IMR-90 (cell line): ENCODE measurements around the gene CRY2. TPM values are rescaled to one million over a fixed set of nuclear protein-coding genes. Genes with fewer than 3 reads are reported as not detected.

Experiments used
- ATAC-seq: fragments of 200-7000 bp; cut with Tn5 transposase; 2 replicates; pipeline ENCODE4 v1.9.1; 2020; ENCODE audit warnings: low read depth, mild to moderate bottlenecking, moderate library complexity
- BruUV-seq: library from RNA; stranded (reverse); fragments of 400-500 nt; replicated peaks from 2 replicates; lab custom pipeline; 2021; lab: Mats Ljungman, UMichigan
- CTCF ChIA-PET: fragments of 300-600 bp; formaldehyde crosslinking; extraction: SDS; loops from one replicate; lab custom pipeline; 2021; ENCODE audit warnings: antibody characterized with exemption; lab: Yijun Ruan, JAX
- POLR2A ChIA-PET: fragments of 300-600 bp; sonication (Branson Sonifier 250); formaldehyde crosslinking; loops from one replicate; lab custom pipeline; 2022; ENCODE audit warnings: antibody characterized with exemption; ENCODE audit not compliant: unreplicated experiment; lab: Charles Lee
- DNase-seq: peaks from one replicate; pipeline ENCODE4 v3.0.0; 2013
- H2AFZ ChIP-seq: replicated peaks from 2 replicates; pipeline ENCODE3; 2013; ENCODE audit warnings: low read length, mild to moderate bottlenecking; ENCODE audit not compliant: poor library complexity
- H2AK5ac ChIP-seq: 2 replicates; pipeline ENCODE4 v1.6.1; 2013; ENCODE audit warnings: low read depth, low read length, inconsistent platforms
- H2AK9ac ChIP-seq: replicated peaks from 2 replicates; pipeline ENCODE3; 2013; ENCODE audit warnings: mild to moderate bottlenecking, low read depth, low read length, moderate library complexity; ENCODE audit not compliant: poor library complexity
- H2BK120ac ChIP-seq: 2 replicates; pipeline ENCODE4 v1.6.1; 2013; ENCODE audit warnings: low read depth, low read length, inconsistent platforms
- H2BK15ac ChIP-seq: 3 replicates; pipeline ENCODE4 v1.6.1; 2013; ENCODE audit warnings: low read depth, low read length, inconsistent platforms
- H2BK20ac ChIP-seq: 2 replicates; pipeline ENCODE4 v1.6.1; 2013; ENCODE audit warnings: low read depth, mild to moderate bottlenecking, inconsistent platforms, low read length, moderate library complexity
- H2BK5ac ChIP-seq: 2 replicates; pipeline ENCODE4 v1.6.1; 2013; ENCODE audit warnings: mild to moderate bottlenecking, low read depth, low read length, inconsistent platforms; ENCODE audit not compliant: poor library complexity, severe bottlenecking
- H3K14ac ChIP-seq: replicated peaks from 2 replicates; pipeline ENCODE4 v1.6.1; 2013; ENCODE audit warnings: low read depth, low read length, inconsistent platforms
- H3K18ac ChIP-seq: 2 replicates; pipeline ENCODE4 v1.6.1; 2013; ENCODE audit warnings: low read depth, low read length, control low read depth
- H3K23ac ChIP-seq: 2 replicates; pipeline ENCODE4 v1.6.1; 2013; ENCODE audit warnings: low read depth, low read length, inconsistent platforms
- H3K27ac ChIP-seq: 2 replicates; pipeline ENCODE4 v1.5.1; 2013; ENCODE audit warnings: mild to moderate bottlenecking, control low read depth, low read length; ENCODE audit not compliant: insufficient read depth
- H3K27me3 ChIP-seq: 2 replicates; pipeline ENCODE4 v1.6.1; 2013; ENCODE audit warnings: low read length; ENCODE audit not compliant: control insufficient read depth, insufficient read depth
- H3K36me3 ChIP-seq: 2 replicates; pipeline ENCODE4 v1.6.1; 2013; ENCODE audit warnings: low read length, mixed read lengths; ENCODE audit not compliant: control insufficient read depth, insufficient read depth
- H3K4ac ChIP-seq: 2 replicates; pipeline ENCODE4 v1.6.1; 2013; ENCODE audit warnings: low read depth, low read length, inconsistent platforms
- H3K4me1 ChIP-seq: 2 replicates; pipeline ENCODE4 v1.6.1; 2013; ENCODE audit warnings: low read length, mixed read lengths; ENCODE audit not compliant: control insufficient read depth, insufficient read depth
- H3K4me2 ChIP-seq: 2 replicates; pipeline ENCODE4 v1.6.1; 2013; ENCODE audit warnings: low read depth, mild to moderate bottlenecking, control low read depth, low read length, moderate library complexity
- H3K4me3 ChIP-seq: 2 replicates; pipeline ENCODE4 v1.5.1; 2013; ENCODE audit warnings: low read depth, mild to moderate bottlenecking, control low read depth, low read length, moderate library complexity; ENCODE audit not compliant: insufficient read depth
- H3K56ac ChIP-seq: 2 replicates; pipeline ENCODE4 v1.6.1; 2013; ENCODE audit warnings: low read length, inconsistent platforms; ENCODE audit not compliant: insufficient read depth; ENCODE audit errors: extremely low read depth
- H3K79me1 ChIP-seq, 2 experiments: 2 replicates each; pipeline ENCODE4 v1.6.1; 2013; ENCODE audit warnings: low read length in 2 of 2, inconsistent platforms in 1 of 2, low read depth in 1 of 2
- H3K9ac ChIP-seq: 2 replicates; pipeline ENCODE4 v1.6.1; 2013; ENCODE audit warnings: low read depth, low read length, control low read depth
- H3K9me1 ChIP-seq: 2 replicates; pipeline ENCODE4 v1.6.1; 2013; ENCODE audit warnings: low read length, inconsistent platforms; ENCODE audit not compliant: insufficient read depth
- H3K9me3 ChIP-seq: 2 replicates; pipeline ENCODE4 v1.6.1; 2013; ENCODE audit warnings: low read length; ENCODE audit not compliant: control insufficient read depth, insufficient read depth
- H4K20me1 ChIP-seq: 2 replicates; pipeline ENCODE4 v1.6.1; 2013; ENCODE audit warnings: low read length, inconsistent platforms; ENCODE audit not compliant: insufficient read depth
- H4K5ac ChIP-seq: 2 replicates; pipeline ENCODE4 v1.6.1; 2013; ENCODE audit warnings: mild to moderate bottlenecking, low read depth, low read length, control low read depth
- H4K8ac ChIP-seq, 2 experiments: 2 replicates each; pipeline ENCODE4 v1.6.1; 2013; ENCODE audit warnings: low read depth in 2 of 2, low read length in 2 of 2, control low read depth in 1 of 2, inconsistent platforms in 1 of 2
- H4K91ac ChIP-seq: 2 replicates; pipeline ENCODE4 v1.6.1; 2013; ENCODE audit warnings: low read depth, low read length, inconsistent platforms; ENCODE audit not compliant: insufficient read depth
- FOS ChIP-seq: fragments of 150-350 bp; IDR thresholded peaks from 2 replicates; pipeline ENCODE4 v1.6.1; 2016; ENCODE audit warnings: low read depth, low read length
- RAD21 ChIP-seq: IDR thresholded peaks from 2 replicates; pipeline ENCODE4 v1.6.1; 2012; ENCODE audit warnings: low read length, improper control_type of control experiment
- WGBS, 2 experiments: methylation state at CpG; one replicate each; pipeline versions ENCODE4 v1.1.5 to v1.1.7; 2013; ENCODE audit warnings: missing lambda C conversion rate in 2 of 2; ENCODE audit not compliant: insufficient read length in 1 of 2; ENCODE audit errors: extremely low coverage in 2 of 2; 5-methylcytosine and 5-hydroxymethylcytosine counted together
- dilution Hi-C: fragments of 300-500 bp; cut with HindIII; formaldehyde crosslinking; loops from one replicate; pipeline ENCODE4 v1.14.3; 2018; ENCODE audit warnings: low sequenced_read_pairs; ENCODE audit not compliant: unreplicated experiment
- in situ Hi-C: fragments of 300-500 bp; cut with MboI; formaldehyde crosslinking; loops from 3 replicates; pipeline ENCODE4 v1.14.3; 2019; ENCODE audit warnings: low sequenced_read_pairs, inconsistent platforms, mixed read lengths
- intact Hi-C: fragments of 100-400 bp; cut with micrococcal nuclease; formaldehyde crosslinking; loops from 2 replicates; pipeline ENCODE4 v1.10.0; 2022
- polyA plus RNA-seq, 3 experiments: library from polyadenylated mRNA; depleted of rRNA; stranded (reverse); fragments of >200 nt; gene quantifications; 2 replicates each; pipeline ENCODE4 v1.2.3, GENCODE V29; 2012; ENCODE audit warnings: low replicate concordance in 1 of 3
- total RNA-seq: library from RNA; depleted of rRNA; stranded (reverse); fragments of >200 nt; gene quantifications from 2 replicates; pipeline ENCODE4 v1.2.3, GENCODE V29; 2012

Gene CRY2
- total and polyA plus RNA-seq, 2 of the 4 experiments (the other 2 are of a cell fraction) = 12.2 to 13.1 TPM

GRCh38 chr11:45812581-45813548 is 34.4 kb upstream of the CRY2 start:
- CTCF ChIA-PET = no interaction called here
- POLR2A ChIA-PET = interaction anchor here (0.6 kb wide), 1 partner anchor 106 kb away, joined by 3 read pairs; no protein-coding TSS in a partner anchor
- ATAC-seq = peak; percentile 15; the same call in 1 of the 2 replicates

More at GRCh38 chr11:45812581-45813548, 34.4 kb upstream of the CRY2 start:
- no TSS peak for BruUV-seq
- no peak overlapping the region for H3K4me3 ChIP-seq
- intact Hi-C loops (no loop called here), in situ Hi-C loops (loop anchor here (25.0 kb wide), 1 partner anchor 1251 kb away; the partner anchor contains the start of gene CD82), dilution Hi-C loops (no loop called here)
- no peak overlapping the region for H2BK20ac ChIP-seq
- H3K36me3 ChIP-seq = peaks cover 32% of the 10 kb centered on the region
- H3K4me2 ChIP-seq = no peak overlapping the region
- no peaks in the 10 kb centered on the region for H3K9me3 ChIP-seq
- no peak for DNase-seq
- no peak overlapping the region for H2AFZ ChIP-seq
- no CpG with 5 or more reads among the region's 7 CpGs for WGBS, 2 experiments
- peaks cover 2% of the 10 kb centered on the region; the same call in 1 of the 2 replicates for H3K4me1 ChIP-seq
- peaks cover 12% of the 10 kb centered on the region; the same call in 1 of the 2 replicates for H3K9me1 ChIP-seq
- H2BK5ac ChIP-seq = no peak overlapping the region
- no peak overlapping the region for H4K8ac ChIP-seq
- no peak overlapping the region for H3K9ac ChIP-seq
- no peak overlapping the region for H3K27ac ChIP-seq
- H4K91ac ChIP-seq = no peak overlapping the region
- no peak overlapping the region for H2AK5ac ChIP-seq
- peaks cover 24% of the 10 kb centered on the region for H4K20me1 ChIP-seq
- H3K4ac ChIP-seq = no peak overlapping the region
- peaks cover 16 to 31% of the 10 kb centered on the region in 2 experiments for H3K79me1 ChIP-seq
- no peak overlapping the region for H3K23ac ChIP-seq
- no peak overlapping the region for H2BK15ac ChIP-seq
- H2AK9ac ChIP-seq = peak overlapping the region; percentile 71
- H3K14ac ChIP-seq = no peak overlapping the region
- no peak overlapping the region for H2BK120ac ChIP-seq
- no peak overlapping the region for H3K56ac ChIP-seq
- no peak overlapping the region for H3K18ac ChIP-seq
- no peak for TF ChIP-seq RAD21
- no peak for TF ChIP-seq FOS
- H4K5ac ChIP-seq = no peak overlapping the region
- no peaks in the 10 kb centered on the region for H3K27me3 ChIP-seq
